Fibroblast of lung (primary cell): ENCODE data around the gene TMEM121B. TPM values are rescaled to one million over a fixed set of nuclear protein-coding genes. Genes with fewer than 3 reads are reported as not detected.

Source experiments
- DNase-seq, 2 donors: peaks; one replicate each; pipeline versions ENCODE4 v3.0.0 to v3.0.0-alpha.2; 2010; ENCODE audit warnings: low read depth in 2 of 2
- H2AFZ ChIP-seq: 2 replicates; pipeline ENCODE4 v1.5.1; 2012; ENCODE audit warnings: low read length, control low read depth, inconsistent platforms
- H3K27ac ChIP-seq: 2 replicates; pipeline ENCODE4 v1.5.1; 2011; ENCODE audit warnings: low read length, control low read depth; ENCODE audit not compliant: insufficient read depth
- H3K27me3 ChIP-seq: 2 replicates; pipeline ENCODE4 v1.5.1; 2011; ENCODE audit warnings: mild to moderate bottlenecking, low read length; ENCODE audit not compliant: control insufficient read depth, insufficient read depth
- H3K36me3 ChIP-seq: 2 replicates; pipeline ENCODE4 v1.5.1; 2011; ENCODE audit warnings: low read length; ENCODE audit not compliant: control insufficient read depth, insufficient read depth
- H3K4me1 ChIP-seq: 2 replicates; pipeline ENCODE4 v1.5.1; 2011; ENCODE audit warnings: low read length; ENCODE audit not compliant: control insufficient read depth, insufficient read depth; ENCODE audit errors: extremely low read depth
- H3K4me2 ChIP-seq: 2 replicates; pipeline ENCODE4 v1.5.1; 2011; ENCODE audit warnings: low read length, control low read depth; ENCODE audit not compliant: insufficient read depth; ENCODE audit errors: extremely low read depth
- H3K4me3 ChIP-seq, 4 experiments: fragments of 200-600 bp in 1 of 4; sonication (generic) in 1 of 4; replicated peaks in 1 of 4; 2 replicates each; pipeline ENCODE4 v1.5.1; 2011 to 2016; ENCODE audit warnings: low read length in 4 of 4, low read depth in 3 of 4, mild to moderate bottlenecking in 3 of 4, control low read depth in 2 of 4, inconsistent platforms in 1 of 4, mixed read lengths in 1 of 4; ENCODE audit not compliant: insufficient read depth in 1 of 4; ENCODE audit errors: control extremely low read depth in 1 of 4
- H3K79me2 ChIP-seq: 2 replicates; pipeline ENCODE4 v1.5.1; 2012; ENCODE audit warnings: mild to moderate bottlenecking, low read length, inconsistent platforms; ENCODE audit not compliant: control insufficient read depth, insufficient read depth
- H3K9ac ChIP-seq: 2 replicates; pipeline ENCODE4 v1.5.1; 2011; ENCODE audit warnings: mild to moderate bottlenecking, low read length, control low read depth; ENCODE audit not compliant: insufficient read depth
- H3K9me3 ChIP-seq: 2 replicates; pipeline ENCODE4 v1.5.1; 2012; ENCODE audit warnings: low read depth, low read length; ENCODE audit not compliant: control insufficient read depth, insufficient read depth
- H4K20me1 ChIP-seq: 2 replicates; pipeline ENCODE4 v1.5.1; 2011; ENCODE audit warnings: low read length; ENCODE audit not compliant: control insufficient read depth, insufficient read depth; ENCODE audit errors: extremely low read depth
- EZH2 ChIP-seq: IDR thresholded peaks from 2 replicates; pipeline ENCODE4 v1.5.1; 2012; ENCODE audit warnings: low read length, control low read depth, mild to moderate bottlenecking; ENCODE audit errors: missing control alignments
- polyA plus RNA-seq, 2 donors: library from polyadenylated mRNA; depleted of rRNA in 1 of 2; stranded (reverse) in 1 of 2; unstranded in 1 of 2; fragments of >200 nt; gene quantifications; 2 replicates each; pipeline ENCODE4 v1.2.1, GENCODE V29; 2011 to 2012; ENCODE audit warnings: missing spikeins in 1 of 2
- total RNA-seq: library from RNA; depleted of rRNA; stranded (reverse); fragments of >200 nt; gene quantifications from 2 replicates; pipeline ENCODE4 v1.2.1, GENCODE V29; 2014
- TF ChIP-seq, protein P1 (sequence below), 2 donors: IDR thresholded peaks in 1 of 2; conservative IDR thresholded peaks in 1 of 2; 1 replicate in 1 of 2; 2 replicates in 1 of 2; pipeline ENCODE4 v1.5.1; 2011 to 2012; ENCODE audit warnings: low read length in 2 of 2, control low read depth in 1 of 2, inconsistent platforms in 1 of 2, low read depth in 1 of 2, mild to moderate bottlenecking in 1 of 2

The TMEM121B gene
- total and polyA plus RNA-seq, 2 donors (not counting 1 experiment from before 2014, with no cell fraction given): under 0.01 to 0.05 TPM

DNA sequence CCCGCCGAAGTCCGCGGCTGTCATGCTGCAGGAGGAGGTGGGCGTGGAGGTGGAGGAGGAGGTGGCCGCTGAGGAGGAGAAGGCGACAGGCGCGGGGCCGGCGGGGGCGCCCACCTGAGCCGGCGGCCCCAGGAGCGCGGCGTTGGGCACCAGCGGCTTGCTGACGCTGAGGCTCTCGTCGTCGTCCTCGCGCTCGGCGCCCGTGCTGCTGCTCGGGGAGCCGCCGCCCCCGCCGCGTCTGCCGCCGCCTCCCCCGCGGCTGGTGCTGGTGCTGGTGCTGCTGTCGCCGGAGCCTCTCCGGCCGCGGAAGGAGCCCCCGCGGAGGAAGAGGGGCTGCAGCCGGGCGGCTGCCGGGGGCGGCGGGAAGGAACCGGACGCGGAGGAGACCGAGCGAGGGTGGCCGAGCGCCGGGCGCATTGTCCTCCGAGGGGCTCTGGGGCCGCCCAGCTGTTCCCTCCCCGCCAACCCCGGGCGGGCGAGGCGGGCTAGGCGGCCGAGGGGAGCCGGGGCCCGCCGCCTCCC lies 388 bp downstream of the TMEM121B start:
- Histone ChIP-seq H3K4me2 (no peak overlapping the region), H3K9ac (no peak overlapping the region), H3K27ac (no peak overlapping the region), H3K27me3 (peaks cover 23% of the 10 kb centered on the region), H3K79me2 (no peaks in the 10 kb centered on the region), H2AFZ (no peak overlapping the region), H3K9me3 (no peaks in the 10 kb centered on the region), H3K4me1 (no peaks in the 10 kb centered on the region), H3K4me3 (peak overlapping the region in 1 of 4 experiments; percentile 48), H4K20me1 (no peaks in the 10 kb centered on the region), H3K36me3 (no peaks in the 10 kb centered on the region)
- peak in 1 of 2 donors; percentile 8 for DNase-seq
- peak; percentile 11 for TF ChIP-seq EZH2
- TF ChIP-seq, protein P1, sequence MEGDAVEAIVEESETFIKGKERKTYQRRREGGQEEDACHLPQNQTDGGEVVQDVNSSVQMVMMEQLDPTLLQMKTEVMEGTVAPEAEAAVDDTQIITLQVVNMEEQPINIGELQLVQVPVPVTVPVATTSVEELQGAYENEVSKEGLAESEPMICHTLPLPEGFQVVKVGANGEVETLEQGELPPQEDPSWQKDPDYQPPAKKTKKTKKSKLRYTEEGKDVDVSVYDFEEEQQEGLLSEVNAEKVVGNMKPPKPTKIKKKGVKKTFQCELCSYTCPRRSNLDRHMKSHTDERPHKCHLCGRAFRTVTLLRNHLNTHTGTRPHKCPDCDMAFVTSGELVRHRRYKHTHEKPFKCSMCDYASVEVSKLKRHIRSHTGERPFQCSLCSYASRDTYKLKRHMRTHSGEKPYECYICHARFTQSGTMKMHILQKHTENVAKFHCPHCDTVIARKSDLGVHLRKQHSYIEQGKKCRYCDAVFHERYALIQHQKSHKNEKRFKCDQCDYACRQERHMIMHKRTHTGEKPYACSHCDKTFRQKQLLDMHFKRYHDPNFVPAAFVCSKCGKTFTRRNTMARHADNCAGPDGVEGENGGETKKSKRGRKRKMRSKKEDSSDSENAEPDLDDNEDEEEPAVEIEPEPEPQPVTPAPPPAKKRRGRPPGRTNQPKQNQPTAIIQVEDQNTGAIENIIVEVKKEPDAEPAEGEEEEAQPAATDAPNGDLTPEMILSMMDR (conservative IDR thresholded peaks at IDR 0.05 in 1 of 2, IDR thresholded peaks at IDR 0.05 in 1 of 2; ENCODE audit: low read depth in 1 of 2, low read length in 2 of 2): no peak

DNA sequence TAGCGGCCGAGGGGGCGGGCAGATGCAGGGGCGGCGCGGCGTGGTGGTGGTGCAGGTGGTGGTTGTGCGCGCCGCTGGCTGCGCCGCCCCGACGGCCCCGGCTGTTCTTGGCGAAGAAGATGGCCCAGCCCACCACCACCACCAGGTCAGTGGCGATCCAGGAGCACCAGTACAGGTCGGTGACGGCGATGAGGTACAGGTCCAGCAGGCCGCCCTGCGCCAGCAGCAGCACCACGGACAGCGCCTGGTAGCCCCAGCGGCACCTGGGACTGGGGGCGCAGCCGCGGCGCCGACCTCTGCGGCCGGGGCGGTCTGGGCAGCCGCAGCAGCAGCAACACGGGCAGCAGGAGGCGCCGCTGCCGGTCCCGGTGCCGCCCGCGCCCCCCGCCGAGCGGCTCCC lies 879 bp downstream of the TMEM121B start:
- Histone ChIP-seq H3K9ac (no peak overlapping the region), H3K27ac (no peak overlapping the region), H3K79me2 (no peaks in the 10 kb centered on the region), H4K20me1 (no peaks in the 10 kb centered on the region), H3K9me3 (no peaks in the 10 kb centered on the region), H3K36me3 (no peaks in the 10 kb centered on the region), H3K4me2 (no peak overlapping the region), H3K4me1 (no peaks in the 10 kb centered on the region), H3K4me3 (no peak overlapping the region), H3K27me3 (peaks cover 23% of the 10 kb centered on the region), H2AFZ (no peak overlapping the region)
- DNase-seq: peak; percentile 24 to 36
- peak; percentile 56 for TF ChIP-seq EZH2
- TF ChIP-seq, protein P1 (conservative IDR thresholded peaks at IDR 0.05 in 1 of 2, IDR thresholded peaks at IDR 0.05 in 1 of 2; ENCODE audit: low read depth in 1 of 2, low read length in 2 of 2): no peak

DNA sequence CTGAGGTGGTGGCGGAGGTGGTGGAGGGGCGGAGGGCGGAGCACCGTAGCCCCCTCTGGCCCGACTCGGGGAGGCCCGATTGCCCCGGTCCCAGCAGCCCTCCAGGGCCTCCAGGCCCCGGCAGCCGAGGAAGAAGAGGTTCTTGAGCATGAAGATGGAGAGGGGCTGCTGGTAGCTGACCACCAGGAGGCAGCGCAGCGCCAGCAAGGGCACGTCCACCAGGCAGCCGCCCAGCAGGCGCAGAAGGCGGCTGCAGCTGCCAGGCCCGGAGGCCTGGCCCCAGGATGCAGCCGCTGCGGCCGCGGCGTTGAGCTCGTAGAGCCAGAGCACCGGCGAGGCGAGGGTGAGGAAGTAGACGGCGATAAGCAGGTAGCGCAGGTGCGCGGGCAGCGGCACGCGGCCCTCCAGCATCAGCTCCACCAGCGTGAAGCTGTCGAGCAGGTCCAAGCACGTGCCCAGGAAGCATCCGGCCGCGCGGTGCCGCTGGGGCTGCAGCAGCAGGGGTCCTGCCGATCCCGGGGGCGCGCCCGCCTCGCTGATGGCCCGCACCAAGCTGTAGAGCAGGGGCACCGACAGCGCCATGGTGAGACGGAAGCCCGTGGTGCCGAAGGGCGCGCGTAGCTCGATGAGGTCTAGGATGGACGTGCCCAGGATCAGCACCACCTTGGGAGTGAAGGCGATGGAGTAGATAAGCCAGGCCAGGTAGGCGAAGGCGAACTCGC lies 1.5 kb downstream of the TMEM121B start:
- Histone ChIP-seq H3K9me3 (no peaks in the 10 kb centered on the region), H3K4me2 (no peak overlapping the region), H3K9ac (no peak overlapping the region), H3K27me3 (peaks cover 23% of the 10 kb centered on the region), H3K4me1 (no peaks in the 10 kb centered on the region), H3K36me3 (no peaks in the 10 kb centered on the region), H3K79me2 (no peaks in the 10 kb centered on the region), H4K20me1 (no peaks in the 10 kb centered on the region), H3K4me3 (no peak overlapping the region), H3K27ac (no peak overlapping the region), H2AFZ (no peak overlapping the region)
- peak in 1 of 2 donors; percentile 17 for DNase-seq
- TF ChIP-seq, protein P1 (conservative IDR thresholded peaks at IDR 0.05 in 1 of 2, IDR thresholded peaks at IDR 0.05 in 1 of 2; ENCODE audit: low read depth in 1 of 2, low read length in 2 of 2): peak; percentile 23 to 31
- peak; percentile 15 for TF ChIP-seq EZH2
